Mammary epithelial cell (primary cell): Measurements from ENCODE around the gene EMSY.

Experiments used
- CTCF ChIP-seq, 2 donors: IDR thresholded peaks in 1 of 2; conservative IDR thresholded peaks in 1 of 2; 2 replicates each; pipeline ENCODE4 v1.5.1; 2011 to 2012; ENCODE audit warnings: inconsistent platforms in 2 of 2, low read length in 2 of 2, mild to moderate bottlenecking in 2 of 2, control low read depth in 1 of 2, low read depth in 1 of 2; ENCODE audit not compliant: insufficient read depth in 1 of 2; ENCODE audit errors: extremely low read depth in 1 of 2
- EZH2 ChIP-seq: IDR thresholded peaks from 2 replicates; pipeline ENCODE4 v1.6.1; 2012; ENCODE audit warnings: low read length, inconsistent platforms, borderline replicate concordance

- TF ChIP-seq CTCF (conservative IDR thresholded peaks at IDR 0.05 in 1 of 2, IDR thresholded peaks at IDR 0.05 in 1 of 2; ENCODE audit: extremely low read depth in 1 of 2, insufficient read depth in 1 of 2, low read depth in 1 of 2, low read length in 2 of 2), result no peak
- TF ChIP-seq EZH2, result no peak
Measured at GRCh38 chr11:76406359-76406758, 38.5 kb upstream of the EMSY start.
